ENCODE measurements around the gene MAST4. TPM values are rescaled to one million over a fixed set of nuclear protein-coding genes. Genes with fewer than 3 reads are reported as not detected.
"Not testable (repeated sequence)": the region's sequence is repeated elsewhere in the genome, so short reads cannot be mapped to it uniquely, and the experiment has no call there.

MAST4 gene
- total RNA-seq, 1 experiment from 2014 or later = 3.3 TPM

DNA sequence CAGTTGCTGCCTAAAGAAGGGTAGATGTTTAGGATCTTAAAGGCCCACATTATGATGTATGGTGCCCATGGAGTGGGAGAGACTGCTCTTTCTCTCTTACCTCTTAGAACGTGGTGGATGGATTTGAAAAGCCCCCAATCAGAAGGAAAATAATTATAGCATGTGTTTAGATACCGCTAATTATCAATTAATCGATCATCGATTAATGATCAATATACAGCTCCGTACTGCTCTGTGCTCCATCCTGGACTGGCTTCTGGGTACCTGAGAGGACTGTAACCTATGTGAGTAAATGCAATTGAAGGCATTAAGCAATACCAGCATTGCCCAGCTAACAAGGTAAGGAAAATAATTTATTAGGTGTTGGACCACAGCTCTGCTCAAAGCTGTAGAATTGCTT lies 149.1 kb downstream of the MAST4 start:
- H3K27me3 ChIP-seq = no peaks in the 10 kb centered on the region
- no peaks in the 10 kb centered on the region for H3K4me1 ChIP-seq
- no peak overlapping the region for H3K4me3 ChIP-seq
- DNase-seq = no peak
- H3K36me3 ChIP-seq = no peaks in the 10 kb centered on the region
- H3K27ac ChIP-seq = no peak overlapping the region
- no peaks in the 10 kb centered on the region for H3K9me3 ChIP-seq (replicated peaks)

DNA sequence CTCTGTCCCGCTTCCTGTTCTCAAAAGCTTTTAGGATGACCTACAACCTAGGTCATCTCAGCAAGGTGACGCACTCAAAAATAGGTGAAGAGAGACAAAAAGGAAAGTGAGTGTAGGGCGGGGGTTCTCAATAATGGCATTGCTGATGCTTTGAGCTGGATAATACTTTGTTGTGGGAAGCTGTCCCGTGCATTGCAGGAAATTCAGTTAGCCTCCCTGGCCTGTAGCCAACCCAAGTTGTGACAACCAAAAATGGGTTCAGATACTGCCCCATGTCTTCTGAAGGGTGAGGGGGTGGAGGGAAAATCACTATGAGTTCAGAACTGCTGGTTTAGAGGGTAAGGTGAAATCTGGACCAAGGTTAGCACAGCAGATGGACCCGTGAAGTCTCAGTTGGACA lies 151.4 kb downstream of the MAST4 start:
- no peaks in the 10 kb centered on the region for H3K27me3 ChIP-seq

DNA sequence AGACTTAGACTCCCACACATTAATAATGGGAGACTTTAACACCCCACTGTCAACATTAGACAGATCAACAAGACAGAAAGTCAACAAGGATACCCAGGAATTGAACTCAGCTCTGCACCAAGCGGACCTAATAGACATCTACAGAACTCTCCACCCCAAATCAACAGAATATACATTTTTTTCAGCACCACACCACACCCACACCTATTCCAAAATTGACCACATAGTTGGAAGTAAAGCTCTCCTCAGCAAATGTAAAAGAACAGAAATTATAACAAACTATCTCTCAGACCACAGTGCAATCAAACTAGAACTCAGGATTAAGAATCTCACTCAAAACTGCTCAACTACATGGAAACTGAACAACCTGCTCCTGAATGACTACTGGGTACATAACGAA lies 156.5 kb downstream of the MAST4 start:
- H3K27ac ChIP-seq; H3K27me3 ChIP-seq; H3K36me3 ChIP-seq; H3K4me3 ChIP-seq; DNase-seq; H3K4me1 ChIP-seq; H3K9me3 ChIP-seq (replicated peaks): not testable (repeated sequence)

More for the DNA sequence above, 151.4 kb downstream of the MAST4 start:
- no peak for DNase-seq
- no peaks in the 10 kb centered on the region for H3K4me1 ChIP-seq
- H3K4me3 ChIP-seq = no peak overlapping the region
- H3K9me3 ChIP-seq (replicated peaks) = no peaks in the 10 kb centered on the region
- H3K27ac ChIP-seq = no peak overlapping the region
- no peaks in the 10 kb centered on the region for H3K36me3 ChIP-seq

DNA sequence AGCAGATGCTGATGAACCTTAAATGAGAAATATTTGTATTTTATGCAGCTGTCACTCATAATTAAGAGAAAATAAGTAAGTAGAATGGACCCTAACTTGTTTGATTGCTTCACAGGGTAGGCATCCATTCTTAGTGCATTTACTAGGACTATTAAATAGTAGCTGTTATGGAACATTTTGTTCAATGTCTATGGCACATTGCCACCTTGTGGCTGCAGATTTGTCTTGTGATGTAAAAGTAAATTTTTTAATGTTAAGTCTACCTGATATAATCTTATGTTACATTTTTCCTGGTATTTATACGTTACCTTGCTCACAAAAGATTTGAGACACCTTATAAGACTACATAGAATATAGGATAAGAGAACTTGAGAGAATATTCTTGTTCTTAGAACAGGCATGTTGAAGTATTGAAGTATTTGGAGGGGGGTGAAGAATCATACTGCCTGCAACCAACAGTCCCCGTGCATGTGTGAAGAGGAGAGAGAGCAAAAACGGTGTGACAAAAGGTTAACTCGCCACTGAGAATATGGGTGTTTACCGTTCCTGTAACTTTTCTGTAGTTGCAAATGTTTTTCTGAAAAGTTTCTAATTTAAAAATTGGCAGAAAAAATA lies 161.1 kb downstream of the MAST4 start:
- no peak overlapping the region for H3K4me3 ChIP-seq
- H3K4me1 ChIP-seq = 0 out of 2 replicates have a peak, but pooled peaks cover 5% of the 10 kb centered on the region
- H3K36me3 ChIP-seq = no peaks in the 10 kb centered on the region
- DNase-seq = peak; percentile 27 to 56
- H3K27ac ChIP-seq = no peak overlapping the region
- no peaks in the 10 kb centered on the region for H3K27me3 ChIP-seq
- no peaks in the 10 kb centered on the region for H3K9me3 ChIP-seq (replicated peaks)

DNA sequence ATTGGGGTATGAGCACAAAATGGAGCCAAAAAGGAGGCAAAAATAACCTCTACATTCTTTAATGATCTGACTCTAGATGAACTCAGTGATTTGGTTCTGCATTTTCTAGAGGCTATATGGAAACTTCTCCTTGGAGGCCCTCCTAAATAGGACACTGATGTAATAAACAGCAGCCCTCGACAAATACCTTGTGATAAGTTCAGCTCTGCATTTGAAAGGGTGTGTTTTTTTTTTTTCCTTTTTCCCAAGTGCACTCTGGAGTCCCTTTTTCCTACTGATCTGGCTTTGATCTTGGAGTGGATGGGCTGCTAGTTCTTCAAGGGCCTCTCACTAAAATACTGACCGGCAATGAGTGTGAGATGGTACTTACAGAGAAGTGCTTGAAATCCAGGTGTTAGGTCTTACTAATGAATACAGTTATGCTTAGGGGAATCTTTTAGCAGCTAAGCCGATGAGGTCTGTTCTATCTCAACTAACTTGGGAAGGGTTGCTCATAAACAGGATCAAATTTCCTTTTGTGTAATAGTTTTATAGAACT lies 161.7 kb downstream of the MAST4 start:
- no peak overlapping the region for H3K27ac ChIP-seq
- no peak for DNase-seq
- H3K36me3 ChIP-seq = no peaks in the 10 kb centered on the region
- H3K4me1 ChIP-seq = 0 out of 2 replicates have a peak, but pooled peaks cover 7% of the 10 kb centered on the region
- no peaks in the 10 kb centered on the region for H3K9me3 ChIP-seq (replicated peaks)
- H3K27me3 ChIP-seq = no peaks in the 10 kb centered on the region
- no peak overlapping the region for H3K4me3 ChIP-seq

DNA sequence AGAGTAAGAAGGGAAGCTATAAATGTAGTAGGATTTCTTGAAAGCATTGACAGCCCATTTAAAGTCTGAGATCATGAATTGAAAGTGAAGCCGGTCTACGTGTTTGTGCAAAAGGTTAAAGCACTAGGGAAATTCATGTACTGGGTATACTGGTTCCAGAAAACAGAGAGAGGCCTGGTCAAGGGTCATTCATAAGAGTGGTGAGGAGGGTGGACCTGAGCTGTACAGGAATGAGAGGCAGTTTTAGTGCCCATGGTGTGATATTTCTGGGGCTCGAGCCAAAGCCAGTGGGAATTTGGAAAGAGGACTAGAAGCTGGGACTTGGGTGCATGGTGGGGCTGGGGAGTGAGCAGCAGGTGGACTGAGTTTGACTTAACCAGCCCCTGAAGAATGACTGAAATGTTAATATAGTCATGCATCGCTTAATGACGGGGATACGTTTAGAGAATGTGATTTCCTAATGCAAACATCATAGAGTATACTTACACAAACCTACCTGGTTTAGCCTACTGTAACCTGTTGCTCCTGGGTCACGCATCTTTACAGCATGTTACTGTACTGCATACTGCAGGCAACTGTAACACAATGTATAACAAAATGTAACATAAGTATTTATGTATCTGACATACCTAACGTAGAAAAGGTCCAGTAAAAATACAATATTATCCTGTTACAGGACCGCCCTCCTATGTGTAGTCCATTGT lies 173.0 kb downstream of the MAST4 start:
- no peak overlapping the region for H3K4me3 ChIP-seq
- H3K36me3 ChIP-seq = no peaks in the 10 kb centered on the region
- no peak for DNase-seq
- no peaks in the 10 kb centered on the region for H3K9me3 ChIP-seq (replicated peaks)
- H3K27me3 ChIP-seq = no peaks in the 10 kb centered on the region
- H3K4me1 ChIP-seq = no peaks in the 10 kb centered on the region
- no peak overlapping the region for H3K27ac ChIP-seq

DNA sequence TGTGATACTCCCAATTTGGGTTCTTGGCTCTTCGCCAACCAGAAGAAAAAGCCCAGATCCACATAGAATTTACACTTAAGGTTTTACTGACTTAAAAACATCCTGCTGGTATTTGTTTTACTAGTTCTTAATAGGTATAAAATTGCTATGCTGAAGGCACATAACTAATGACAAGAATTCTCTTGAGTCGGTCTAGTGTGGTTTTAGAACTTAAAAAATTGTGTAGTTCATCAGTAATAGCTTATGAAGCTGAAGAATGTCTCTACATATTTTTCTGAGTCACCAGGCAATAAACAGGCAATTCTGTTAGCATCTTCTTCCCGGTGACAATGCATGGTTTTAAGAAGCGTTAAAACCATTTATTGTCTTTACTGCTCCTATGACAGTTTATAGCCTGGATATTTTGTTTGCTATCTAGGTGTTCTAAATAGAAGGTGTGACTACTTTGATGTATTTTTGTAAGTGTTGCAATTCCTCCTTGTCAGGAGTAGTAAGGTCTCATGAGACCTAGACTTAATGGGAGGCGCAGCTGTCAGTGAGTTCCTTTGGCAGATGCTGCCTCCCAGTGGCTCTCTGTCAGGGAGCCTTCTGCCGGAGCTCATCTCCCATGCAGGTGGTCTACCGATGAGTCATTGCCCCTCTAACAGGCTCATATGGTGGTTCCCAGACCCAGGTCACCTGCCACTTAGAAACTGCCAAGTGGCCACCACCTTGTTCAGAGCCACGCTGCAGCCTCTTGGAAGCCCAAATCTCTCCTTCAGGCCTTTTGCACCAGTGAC lies 173.8 kb downstream of the MAST4 start:
- peak; percentile 38 to 61 for DNase-seq
- H3K4me3 ChIP-seq = no peak overlapping the region
- no peaks in the 10 kb centered on the region for H3K27me3 ChIP-seq
- no peaks in the 10 kb centered on the region for H3K9me3 ChIP-seq (replicated peaks)
- no peak overlapping the region for H3K27ac ChIP-seq
- H3K4me1 ChIP-seq = no peaks in the 10 kb centered on the region
- no peaks in the 10 kb centered on the region for H3K36me3 ChIP-seq

DNA sequence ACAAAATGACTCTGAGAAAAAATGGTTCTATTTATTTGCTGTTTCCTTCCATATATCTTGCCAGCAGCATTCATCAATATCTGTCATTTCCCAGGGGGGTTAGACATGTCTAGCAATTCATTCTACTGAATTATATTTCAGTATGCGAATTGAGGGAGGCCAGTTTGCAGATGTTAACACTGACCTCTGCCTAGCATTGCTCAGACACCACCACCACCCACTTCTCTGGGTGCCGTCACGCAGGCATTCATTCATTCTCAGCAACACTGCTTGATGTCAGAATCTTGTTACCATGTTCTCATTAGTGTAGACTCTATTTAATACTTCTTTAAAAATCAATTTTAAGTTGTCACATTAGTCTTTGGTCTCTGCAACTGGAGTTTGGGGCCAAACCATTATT lies 181.7 kb downstream of the MAST4 start:
- H3K4me1 ChIP-seq = no peaks in the 10 kb centered on the region
- H3K4me3 ChIP-seq = no peak overlapping the region
- H3K27ac ChIP-seq = no peak overlapping the region
- no peak for DNase-seq
- no peaks in the 10 kb centered on the region for H3K36me3 ChIP-seq
- H3K9me3 ChIP-seq (replicated peaks) = no peaks in the 10 kb centered on the region
- H3K27me3 ChIP-seq = no peaks in the 10 kb centered on the region

DNA sequence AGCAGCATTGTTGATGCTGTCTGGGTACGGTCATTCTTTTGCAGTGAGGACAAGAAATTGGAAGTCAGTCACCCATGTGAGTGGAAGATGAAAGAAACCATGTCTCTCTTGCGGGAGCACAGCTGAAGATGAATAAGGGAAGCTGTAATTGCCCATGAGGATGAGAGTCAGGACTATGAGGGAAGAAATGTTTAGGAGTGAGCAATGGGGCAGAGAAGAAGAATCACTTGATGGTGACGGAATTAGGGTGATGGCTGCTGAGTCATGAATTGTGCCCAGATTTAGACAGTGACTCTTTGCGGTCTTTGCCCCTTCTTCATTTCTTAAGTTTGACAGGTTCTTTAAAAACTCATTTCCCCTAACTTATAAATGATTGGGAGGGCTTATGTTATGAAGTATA lies 183.3 kb downstream of the MAST4 start:
- Histone ChIP-seq H3K36me3 (no peaks in the 10 kb centered on the region), H3K27me3 (no peaks in the 10 kb centered on the region), H3K9me3 (replicated peaks) (no peaks in the 10 kb centered on the region), H3K4me1 (no peaks in the 10 kb centered on the region), H3K27ac (no peak overlapping the region), H3K4me3 (no peak overlapping the region)
- no peak for DNase-seq

DNA sequence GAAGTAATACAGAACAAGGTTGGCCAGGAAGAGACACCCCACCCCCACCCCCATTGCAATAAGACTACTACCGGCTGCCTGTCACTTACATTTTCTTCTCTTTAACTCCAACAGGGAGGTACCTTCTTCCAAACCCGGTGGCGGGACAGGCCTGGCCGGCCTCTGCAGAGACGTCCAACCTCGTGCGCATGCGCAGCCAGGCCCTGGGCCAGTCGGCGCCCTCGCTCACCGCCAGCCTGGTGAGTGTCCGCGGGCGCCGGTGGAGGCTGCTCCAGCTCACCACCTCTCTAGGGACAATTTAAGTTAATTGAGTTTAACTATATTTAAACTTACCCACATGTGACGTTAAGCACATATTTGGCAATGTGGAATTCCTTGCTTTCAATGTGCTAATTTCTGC lies 192.4 kb downstream of the MAST4 start:
- no peak overlapping the region for H3K4me3 ChIP-seq
- H3K27me3 ChIP-seq = peaks cover 3% of the 10 kb centered on the region; the same call in 1 of the 2 replicates
- H3K27ac ChIP-seq = no peak overlapping the region
- H3K4me1 ChIP-seq = no peaks in the 10 kb centered on the region
- no peak for DNase-seq
- H3K36me3 ChIP-seq = no peaks in the 10 kb centered on the region
- H3K9me3 ChIP-seq (replicated peaks) = no peaks in the 10 kb centered on the region

DNA sequence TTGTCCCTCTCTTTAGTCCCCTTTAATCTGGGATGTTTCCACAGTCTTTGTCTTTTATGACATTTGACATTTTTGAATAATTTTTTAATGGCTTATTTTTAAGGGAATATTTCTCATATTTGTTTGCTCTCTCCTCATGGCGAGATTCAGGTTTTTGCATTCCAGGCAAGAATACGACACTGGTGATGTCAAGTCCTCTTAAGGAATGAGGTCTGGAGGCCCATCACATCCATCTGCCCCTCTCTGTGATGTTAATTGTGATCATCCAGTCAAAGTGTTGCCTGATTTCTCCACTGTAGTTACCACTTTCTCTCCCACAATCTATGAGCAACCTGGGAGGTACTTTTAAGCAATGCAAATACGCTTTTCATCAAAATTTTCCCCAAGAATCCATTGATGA lies 193.2 kb downstream of the MAST4 start:
- Histone ChIP-seq H3K4me1 (no peaks in the 10 kb centered on the region), H3K9me3 (replicated peaks) (no peaks in the 10 kb centered on the region), H3K27me3 (peaks cover 3% of the 10 kb centered on the region; the same call in 1 of the 2 replicates), H3K27ac (no peak overlapping the region), H3K36me3 (no peaks in the 10 kb centered on the region), H3K4me3 (no peak overlapping the region)
- no peak for DNase-seq

DNA sequence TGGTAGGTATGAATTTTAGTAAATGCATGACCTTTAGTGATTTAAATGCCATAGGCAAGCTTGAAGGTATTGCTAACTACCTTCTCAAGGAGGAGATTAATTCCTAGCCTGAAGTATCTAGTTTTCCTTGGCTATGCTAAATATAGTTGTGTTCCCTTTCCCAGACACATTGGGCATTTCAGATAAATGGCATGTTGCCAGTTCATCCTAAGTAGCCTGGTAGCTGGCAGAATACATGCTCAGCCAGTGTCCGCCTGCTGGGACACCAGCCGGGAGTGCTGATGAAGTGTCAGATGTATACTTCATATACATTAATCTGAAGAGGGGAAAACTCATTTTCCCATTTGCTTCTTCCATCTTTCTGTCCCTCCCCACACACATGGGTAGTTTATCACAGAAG lies 196.9 kb downstream of the MAST4 start:
- Histone ChIP-seq H3K4me3 (no peak overlapping the region), H3K27ac (no peak overlapping the region), H3K36me3 (no peaks in the 10 kb centered on the region), H3K4me1 (no peaks in the 10 kb centered on the region), H3K9me3 (replicated peaks) (no peaks in the 10 kb centered on the region), H3K27me3 (peaks cover 3% of the 10 kb centered on the region; the same call in 1 of the 2 replicates)
- no peak for DNase-seq

DNA sequence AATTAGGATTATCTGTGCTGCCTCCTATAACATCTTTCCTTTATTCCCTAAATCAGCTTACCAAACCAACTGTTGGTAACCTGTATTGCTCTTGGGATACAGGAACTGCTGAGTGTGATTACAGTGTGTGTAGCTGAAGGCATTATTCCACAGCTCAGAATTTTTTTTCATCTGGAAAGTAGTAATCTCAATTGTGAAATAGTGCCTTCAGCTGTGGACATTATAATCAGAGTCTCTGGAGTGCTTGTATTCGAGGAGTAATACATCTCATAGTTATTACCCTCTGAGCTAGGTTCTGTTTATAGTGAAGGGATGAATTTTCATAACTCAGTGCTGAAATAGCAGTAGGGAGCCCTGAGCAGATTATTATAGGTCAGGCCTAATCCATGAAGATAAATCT lies 199.5 kb downstream of the MAST4 start:
- Histone ChIP-seq H3K4me3 (no peak overlapping the region), H3K36me3 (no peaks in the 10 kb centered on the region), H3K4me1 (no peaks in the 10 kb centered on the region), H3K27ac (no peak overlapping the region), H3K9me3 (replicated peaks) (no peaks in the 10 kb centered on the region), H3K27me3 (no peaks in the 10 kb centered on the region; the same call in 1 of the 2 replicates)
- DNase-seq = no peak

DNA sequence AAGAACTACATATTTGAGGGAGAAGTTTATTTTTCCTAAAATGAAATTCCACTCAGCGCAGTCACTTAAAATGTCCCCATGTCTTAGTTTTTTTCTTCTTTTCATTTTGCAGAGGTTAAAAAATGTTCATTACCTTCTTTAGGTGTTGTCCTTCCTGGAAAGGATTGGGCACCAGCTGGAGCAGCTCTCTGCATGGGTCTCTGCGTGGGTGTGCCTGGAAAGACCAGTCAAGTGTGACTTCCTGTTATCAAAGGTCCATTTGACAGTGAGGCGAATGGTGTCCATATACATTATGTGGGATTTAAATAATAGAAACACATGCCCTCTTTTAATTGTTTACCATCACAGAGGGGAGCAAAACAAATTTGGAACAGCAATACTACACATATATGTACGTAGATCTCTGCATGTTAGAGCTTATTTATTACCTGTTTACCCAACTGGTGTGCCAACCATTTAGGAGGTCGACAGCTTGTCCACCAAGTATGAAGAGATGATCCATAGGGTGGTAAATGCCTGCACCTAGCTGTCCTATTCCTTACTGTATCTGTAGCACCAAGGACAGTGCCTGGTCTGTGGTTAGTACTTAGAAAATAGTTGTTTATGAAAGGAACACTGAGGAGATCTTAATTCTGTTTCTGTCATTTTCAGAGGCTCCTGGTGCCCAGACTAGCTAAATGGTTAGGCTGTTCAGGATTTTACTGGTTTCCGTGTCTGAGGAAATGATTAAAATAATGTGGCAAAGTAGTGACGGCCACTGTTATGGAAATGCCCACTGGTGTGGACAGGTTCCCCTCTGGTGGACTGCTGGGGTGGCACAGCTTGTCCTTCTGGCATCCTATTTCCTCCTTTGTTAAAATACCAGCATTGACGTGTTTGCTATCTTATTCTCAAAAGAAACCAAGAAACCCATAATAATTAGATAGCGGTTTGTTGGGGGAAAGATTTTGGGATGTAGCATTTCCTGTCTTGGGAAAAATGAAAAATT lies 200.4 kb downstream of the MAST4 start:
- Histone ChIP-seq H3K9me3 (replicated peaks) (no peaks in the 10 kb centered on the region), H3K4me3 (no peak overlapping the region), H3K27ac (no peak overlapping the region), H3K27me3 (peaks cover 3% of the 10 kb centered on the region; the same call in 1 of the 2 replicates), H3K36me3 (no peaks in the 10 kb centered on the region), H3K4me1 (no peaks in the 10 kb centered on the region)
- peak in 1 of 2 experiments; percentile 17 for DNase-seq

All from SJCRH30 (cell line).